Kidney tubule cell (primary cell): ENCODE measurements around the gene ARHGEF19.
A peak's percentile ranks its signal among the peaks of the same experiment; 100 is the strongest.
"Not testable (repeated sequence)": the region's sequence is repeated elsewhere in the genome, so short reads cannot be mapped to it uniquely, and the experiment has no call there.

Experiments used
- DNase-seq: peaks from one replicate; pipeline ENCODE4 v3.0.0-alpha.2; 2018; ENCODE audit warnings: low spot score

ARHGEF19 gene

GRCh38 chr1:16181887-16182719, 30.3 kb downstream of the ARHGEF19 start:
- peak; percentile 95 for DNase-seq

- peak; percentile 51 for DNase-seq
Measured at GRCh38 chr1:16180291-16180824, 32.1 kb downstream of the ARHGEF19 start.

- peak; percentile 87 for DNase-seq
Measured at GRCh38 chr1:16178596-16179497, 33.6 kb downstream of the ARHGEF19 start.

DNA sequence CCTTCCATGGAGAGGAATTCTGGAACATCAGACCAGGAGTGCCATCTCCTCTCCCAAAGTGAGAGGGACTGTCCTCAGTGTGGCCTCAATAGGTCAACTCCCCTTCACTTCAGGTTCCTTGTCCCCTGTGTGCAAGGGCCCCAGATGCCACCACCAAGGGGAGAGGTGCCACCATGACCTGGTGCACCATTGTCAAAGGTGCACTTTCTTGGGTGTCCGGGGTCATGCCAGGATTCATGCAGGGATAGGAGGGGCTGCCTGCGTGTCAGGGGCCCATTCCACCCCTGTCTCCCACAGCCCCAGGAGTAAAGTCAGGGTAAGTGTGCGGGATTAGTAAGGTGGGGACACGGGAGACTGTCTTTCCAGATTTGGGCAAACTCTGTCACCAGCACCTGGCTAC, 35.1 kb downstream of the ARHGEF19 start:
- DNase-seq = no peak

DNA sequence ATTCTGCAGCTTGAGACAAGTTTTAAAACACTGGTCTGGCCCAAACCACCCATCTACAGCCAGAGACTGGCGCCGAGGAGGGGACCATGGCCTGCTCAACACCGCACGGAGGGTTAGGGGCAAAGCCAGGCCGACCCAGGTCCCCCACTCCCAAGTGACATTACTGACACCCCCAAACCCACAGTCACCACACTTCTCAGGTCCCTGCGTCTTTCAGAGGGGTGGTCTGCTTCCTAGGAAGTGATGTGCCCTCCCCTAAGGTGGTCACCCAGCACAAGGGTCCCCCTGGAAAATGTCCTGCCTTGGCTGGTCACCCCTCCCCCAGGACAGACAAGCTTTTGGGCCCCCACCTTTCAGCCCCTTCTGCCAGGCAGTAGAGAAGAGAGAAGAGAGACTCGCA, 35.8 kb downstream of the ARHGEF19 start:
- no peak for DNase-seq

GRCh38 chr1:16175610-16176553, 36.6 kb downstream of the ARHGEF19 start:
- DNase-seq = peak; percentile 84

DNA sequence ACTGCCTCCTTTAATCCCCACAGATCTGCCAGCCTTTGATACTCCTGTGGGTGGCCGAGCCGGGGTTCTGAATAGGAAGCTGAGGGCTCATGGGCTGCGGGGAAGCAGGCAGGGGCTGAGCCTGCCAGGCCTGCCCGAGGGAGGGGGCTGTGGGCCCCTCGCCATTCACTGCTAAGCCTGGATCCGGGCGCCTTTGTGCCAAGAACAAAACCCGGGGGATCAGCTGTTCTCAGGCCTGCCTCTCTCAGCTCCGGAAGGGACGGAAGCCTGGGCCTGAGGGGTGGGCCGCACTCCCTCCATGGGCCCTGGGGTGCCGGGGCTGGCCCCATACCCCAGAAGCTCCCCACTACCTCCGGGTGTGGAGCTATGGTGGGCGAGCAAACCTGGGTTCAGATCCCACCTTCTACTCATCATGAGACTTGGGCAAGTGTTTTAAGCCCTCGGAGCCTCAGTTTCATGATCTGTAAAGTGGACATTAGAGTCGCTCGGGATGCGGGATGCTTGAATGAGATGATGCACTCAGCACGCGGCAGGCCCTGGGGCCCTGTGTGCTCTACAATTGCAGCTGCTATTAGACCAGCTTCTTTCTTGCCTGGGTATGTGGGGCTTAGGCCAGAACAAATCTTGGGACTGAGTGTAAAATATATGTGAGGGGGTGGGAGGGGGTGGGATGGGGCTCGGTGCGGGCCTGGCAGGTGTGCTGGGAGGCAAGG, 37.4 kb downstream of the ARHGEF19 start:
- DNase-seq = no peak

DNA sequence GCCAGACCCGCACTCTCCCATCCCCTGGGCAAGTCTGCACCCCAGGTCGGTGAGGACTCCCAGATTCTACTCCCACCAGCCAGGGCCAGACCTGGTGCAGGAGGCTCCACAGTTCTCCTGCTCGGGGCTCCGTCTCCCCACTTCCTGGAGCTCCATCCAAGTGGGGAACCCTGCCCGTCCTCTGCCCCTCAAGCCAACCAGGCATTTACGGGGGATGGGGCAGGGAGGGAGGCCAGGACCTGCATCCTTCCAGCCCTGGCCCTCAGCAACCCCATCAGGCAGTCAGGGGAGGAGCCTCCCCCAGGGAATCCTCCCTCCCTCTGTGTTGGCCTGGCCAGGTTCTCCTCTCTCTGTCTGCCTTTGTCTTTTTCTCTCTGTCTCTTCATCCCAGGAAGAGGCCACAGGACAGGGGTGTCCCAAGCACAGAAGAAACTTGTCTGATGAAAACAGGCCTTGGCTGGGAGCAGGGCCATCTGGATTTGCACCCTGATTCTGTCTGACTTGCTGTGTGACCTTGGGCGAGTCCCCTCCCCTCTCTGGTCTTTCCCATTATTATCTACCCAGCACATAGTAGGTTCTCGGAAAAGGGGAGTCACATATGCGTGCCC, 38.1 kb downstream of the ARHGEF19 start:
- DNase-seq = no peak

GRCh38 chr1:16173447-16174260, 38.8 kb downstream of the ARHGEF19 start:
- DNase-seq = peak; percentile 99

DNA sequence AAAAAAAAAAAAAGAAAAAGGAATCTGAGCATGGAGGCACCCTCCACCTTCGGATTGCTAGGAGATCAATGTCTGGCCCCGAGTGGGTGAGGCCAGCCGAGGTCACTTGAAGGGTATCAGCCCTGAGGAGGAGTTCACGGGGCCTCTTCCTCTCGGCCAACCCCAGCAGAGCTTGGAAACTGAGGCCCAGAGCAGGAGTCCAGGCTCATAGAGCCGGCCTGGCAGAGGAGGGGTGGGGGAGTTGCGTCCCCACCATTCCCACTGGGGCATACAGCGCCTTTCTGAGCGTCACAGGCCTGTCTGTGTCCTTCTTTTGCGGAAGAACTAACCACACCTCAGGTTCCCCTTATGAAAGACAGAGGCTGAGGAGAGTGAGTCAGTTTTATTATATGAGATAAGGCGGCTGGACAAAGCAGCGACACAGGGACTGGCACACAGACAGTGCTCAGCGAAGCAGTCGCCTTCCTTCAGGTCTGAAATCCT, 39.4 kb downstream of the ARHGEF19 start:
- DNase-seq = peak; percentile 87

GRCh38 chr1:16172218-16172830, 40.1 kb downstream of the ARHGEF19 start:
- no peak for DNase-seq

DNA sequence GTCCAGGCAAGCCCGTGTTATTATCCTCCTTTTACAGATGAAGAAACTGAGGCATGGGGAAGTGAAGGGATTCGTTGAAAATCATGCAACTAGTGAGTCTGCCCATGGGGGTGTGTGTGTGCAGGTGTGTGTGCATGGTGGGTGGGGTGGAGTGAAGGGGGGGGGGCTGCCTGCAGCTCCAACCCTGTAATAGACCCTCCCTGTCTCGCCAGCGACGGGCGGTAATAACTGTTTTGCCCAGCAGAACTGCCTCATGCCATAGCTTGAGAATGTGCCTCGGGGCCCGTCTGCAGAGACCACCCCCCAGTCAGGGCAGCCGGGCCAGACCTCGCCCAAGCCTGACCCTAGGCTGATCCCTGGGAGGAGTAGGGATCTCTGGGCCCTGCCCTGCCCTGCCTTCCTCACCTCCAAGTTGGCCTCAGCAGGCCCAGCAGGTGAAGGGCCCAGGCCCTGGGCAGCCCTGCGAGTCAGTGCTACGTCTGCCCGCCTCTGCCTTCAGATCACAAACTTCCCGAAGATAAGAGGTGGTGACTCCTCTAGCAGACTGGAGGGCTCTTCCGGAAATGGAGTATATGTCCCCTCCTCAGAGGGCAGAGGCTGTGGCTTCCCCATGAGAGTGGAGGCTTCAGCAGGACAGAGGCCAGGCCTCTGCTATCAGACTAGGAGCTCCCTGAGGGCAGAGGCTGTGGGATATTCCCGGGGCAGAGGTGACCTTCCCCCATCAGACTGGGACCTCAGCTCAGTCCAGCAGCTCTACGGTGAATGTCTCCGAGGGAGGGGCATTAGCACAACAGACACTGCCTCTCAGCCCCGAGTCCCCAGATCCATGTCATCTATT, 40.9 kb downstream of the ARHGEF19 start:
- DNase-seq = no peak

DNA sequence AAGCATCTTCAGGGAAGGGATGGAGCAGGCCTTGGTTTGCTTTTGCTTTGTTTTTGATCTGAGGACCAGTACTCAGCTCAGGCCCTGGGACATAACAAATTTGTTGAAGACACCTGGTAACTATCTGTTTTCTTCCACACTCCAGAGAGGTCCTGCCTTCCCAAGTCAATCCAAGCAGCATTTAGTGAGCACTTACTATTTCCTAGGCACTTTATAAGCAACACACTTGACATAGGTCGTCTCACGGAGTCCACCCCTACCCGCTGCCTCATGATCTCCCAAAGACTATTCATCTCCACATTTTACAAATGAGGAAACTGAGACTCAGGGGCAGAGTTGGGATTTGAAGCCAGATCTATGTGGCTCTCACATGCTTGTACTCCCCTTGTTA, 42.2 kb downstream of the ARHGEF19 start:
- DNase-seq = no peak

- no peak for DNase-seq
Measured at GRCh38 chr1:16168622-16169360, 43.7 kb downstream of the ARHGEF19 start.

DNA sequence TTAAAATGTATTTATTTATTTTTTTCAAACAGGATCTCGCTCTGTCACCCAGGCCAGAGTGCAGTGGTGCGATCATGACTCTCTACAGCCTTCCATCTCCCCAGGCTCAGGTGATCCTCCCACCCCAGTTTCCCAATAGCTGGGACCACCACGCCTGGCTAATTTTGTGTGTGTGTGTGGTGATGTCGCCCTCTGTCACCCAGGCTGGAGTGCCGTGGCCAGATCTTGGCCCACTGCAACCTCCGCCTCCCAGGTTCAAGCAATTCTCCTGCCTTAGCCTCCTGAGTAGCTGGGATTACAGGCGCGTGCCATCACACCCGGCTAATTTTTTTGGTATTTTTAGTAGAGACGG, 44.3 kb downstream of the ARHGEF19 start:
- not testable (repeated sequence) for DNase-seq

- peak; percentile 70 for DNase-seq
Measured at GRCh38 chr1:16167331-16168143, 44.9 kb downstream of the ARHGEF19 start.

- no peak for DNase-seq
Measured at GRCh38 chr1:16166117-16166516, 46.3 kb downstream of the ARHGEF19 start.
